Measurements from ENCODE around the gene CCDC89.

The CCDC89 gene

DNA sequence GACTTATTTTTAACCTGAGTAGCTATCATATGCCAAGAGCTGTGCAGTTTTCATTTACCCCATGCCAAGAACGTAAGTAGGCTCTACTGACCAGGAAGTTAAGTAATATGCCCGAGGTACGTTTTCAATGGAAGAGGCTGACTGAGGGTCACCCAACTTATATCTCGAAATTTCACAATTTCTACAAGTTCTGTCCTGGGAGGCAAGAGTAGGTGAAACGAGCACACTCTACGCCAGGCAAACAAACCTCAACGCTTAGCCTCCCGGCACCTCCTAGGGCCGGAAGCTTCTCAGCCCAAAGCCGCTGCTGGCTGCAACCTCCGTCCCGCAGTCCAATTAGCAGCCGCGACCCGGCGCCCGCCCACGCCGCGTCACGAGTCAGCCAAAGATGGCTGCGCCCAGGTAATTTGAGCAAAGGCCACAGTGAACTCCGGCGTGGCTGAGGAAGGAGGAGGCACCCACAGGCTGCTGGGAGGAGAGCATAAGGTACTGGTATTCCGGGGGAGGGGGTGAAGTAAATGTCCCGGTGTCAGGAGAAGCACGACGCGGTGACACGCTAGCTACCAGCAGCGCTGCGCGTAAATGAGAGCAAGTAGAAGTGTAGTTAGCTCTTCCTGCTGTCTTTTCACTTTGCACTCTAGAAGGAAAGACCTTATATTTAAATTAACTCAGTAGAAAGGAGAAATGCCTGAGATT is 38.2 kb downstream of the CCDC89 start, which contains the start of gene TMEM126A:
TSS of gene TMEM126A (plus strand) at position 364 of the 696 bp plus-strand sequence. CDS start 2,289 bp downstream, outside the sequence.
- DNase-seq = peak; percentile 91

- no peak for DNase-seq
Measured at GRCh38 chr11:85647078-85647477, 38.9 kb downstream of the CCDC89 start.

GRCh38 chr11:85643191-85643614 is 42.8 kb downstream of the CCDC89 start:
- DNase-seq = peak; percentile 15

- DNase-seq = no peak
Measured at GRCh38 chr11:85634747-85635146, 51.2 kb downstream of the CCDC89 start.
